Activated CD4-positive, alpha-beta T cell treated with anti-CD3 and anti-CD28 coated beads, Interleukin-2, amount 50 U/mL, for 24 hours (primary cell): ENCODE results near the gene GM2A.
"Not testable (repeated sequence)": the region's sequence is repeated elsewhere in the genome, so short reads cannot be mapped to it uniquely, and the experiment has no call there.

Experiments used
- DNase-seq, 2 donors: peaks; one replicate each; pipeline ENCODE4 v3.0.0-alpha.2; 2020; ENCODE audit warnings: low read depth in 1 of 2, low spot score in 1 of 2

Gene GM2A

GRCh38 chr5:151284392-151284967, 31.5 kb downstream of the GM2A start:
- no peak for DNase-seq

- no peak for DNase-seq
Measured at GRCh38 chr5:151285683-151286082, 32.7 kb downstream of the GM2A start.

GRCh38 chr5:151286246-151286645, 33.3 kb downstream of the GM2A start:
- DNase-seq, result no peak

GRCh38 chr5:151288180-151288579, 35.2 kb downstream of the GM2A start:
- DNase-seq, result no peak

GRCh38 chr5:151293624-151294023, 40.6 kb downstream of the GM2A start:
- DNase-seq, result no peak

- DNase-seq, result no peak
Measured at GRCh38 chr5:151295138-151295537, 42.2 kb downstream of the GM2A start.

- no peak for DNase-seq
Measured at GRCh38 chr5:151295791-151296477, 42.9 kb downstream of the GM2A start.

GRCh38 chr5:151296478-151296830, 43.5 kb downstream of the GM2A start:
- no peak for DNase-seq

- DNase-seq, result no peak
Measured at GRCh38 chr5:151296974-151297373, 44.0 kb downstream of the GM2A start.

- no peak for DNase-seq
Measured at GRCh38 chr5:151298063-151298855, 45.3 kb downstream of the GM2A start.

- DNase-seq, result no peak
Measured at GRCh38 chr5:151303666-151304065, 50.7 kb downstream of the GM2A start, which contains the start of gene SLC36A3. Gene SLC36A3 (minus strand): TSS chr5:151303766. CDS start chr5:151303354, 412 bp downstream.

GRCh38 chr5:151309266-151309665, 56.3 kb downstream of the GM2A start:
- DNase-seq, result not testable (repeated sequence)

- not testable (repeated sequence) for DNase-seq
Measured at GRCh38 chr5:151309821-151310220, 56.8 kb downstream of the GM2A start.

- no peak for DNase-seq
Measured at GRCh38 chr5:151310932-151311331, 57.9 kb downstream of the GM2A start.

- DNase-seq, result no peak
Measured at GRCh38 chr5:151312756-151313324, 59.9 kb downstream of the GM2A start.

- DNase-seq, result no peak
Measured at GRCh38 chr5:151313357-151313756, 60.4 kb downstream of the GM2A start.

GRCh38 chr5:151315998-151316597, 63.1 kb downstream of the GM2A start:
- peak; percentile 9 to 35 for DNase-seq

- no peak for DNase-seq
Measured at GRCh38 chr5:151317871-151318270, 64.9 kb downstream of the GM2A start.

- no peak for DNase-seq
Measured at GRCh38 chr5:151318850-151319732, 66.1 kb downstream of the GM2A start.
